Activated T-helper 2 cell treated with anti-CD3 and anti-CD28 coated beads, Interferon-gamma antibody, Interleukin-2, Interleukin-4, amounts not matched to agents 10 μg/mL and 5 μg/mL and 100 μg/mL, durations not matched to agents 14 hours and 24 hours and 36 hours (primary cell): ENCODE measurements around the gene ADGRL1. TPM values are rescaled to one million over a fixed set of nuclear protein-coding genes. Genes with fewer than 3 reads are reported as not detected.

Source experiments
- DNase-seq: peaks from one replicate; pipeline ENCODE4 v3.0.0; 2021; ENCODE audit warnings: low spot score
- H3K27ac Mint-ChIP-seq: one replicate; pipeline ENCODE4 v1.8.0; 2021; ENCODE audit warnings: mixed read lengths
- H3K27me3 Mint-ChIP-seq: one replicate; pipeline ENCODE4 v1.8.0; 2021; ENCODE audit warnings: low read depth, mixed read lengths
- H3K36me3 Mint-ChIP-seq: one replicate; pipeline ENCODE4 v1.8.0; 2021; ENCODE audit warnings: low read depth, mixed read lengths
- H3K4me1 Mint-ChIP-seq: one replicate; pipeline ENCODE4 v1.8.0; 2021; ENCODE audit warnings: low read depth, mixed read lengths
- H3K4me3 Mint-ChIP-seq: one replicate; pipeline ENCODE4 v1.8.0; 2021; ENCODE audit warnings: low read depth, mild to moderate bottlenecking, moderate library complexity, mixed read lengths
- H3K9me3 Mint-ChIP-seq: one replicate; pipeline ENCODE4 v1.8.0; 2021; ENCODE audit warnings: mixed read lengths
- intact Hi-C: fragments of 100-400 bp; cut with micrococcal nuclease; formaldehyde crosslinking; loops from one replicate; pipeline ENCODE4 v1.15.1; 2023
- total RNA-seq: library from RNA; stranded (reverse); gene quantifications from 2 replicates; pipeline ENCODE4 v1.2.3, GENCODE V29; 2022

ADGRL1 gene
- total RNA-seq, 1 donor from 2014 or later: 11.3 TPM

GRCh38 chr19:14127929-14128509 is 78.0 kb downstream of the ADGRL1 start:
- intact Hi-C loops: no loop called here
- H3K4me1 Mint-ChIP-seq: no peaks in the 10 kb centered on the region
- H3K4me3 Mint-ChIP-seq: no peak overlapping the region
- H3K9me3 Mint-ChIP-seq: no peaks in the 10 kb centered on the region
- H3K27me3 Mint-ChIP-seq: no peaks in the 10 kb centered on the region
- no peak for DNase-seq
- H3K27ac Mint-ChIP-seq: no peak overlapping the region
- peaks cover 48% of the 10 kb centered on the region for H3K36me3 Mint-ChIP-seq

GRCh38 chr19:14127176-14127575 is 78.8 kb downstream of the ADGRL1 start:
- Mint-ChIP-seq H3K36me3 (peaks cover 50% of the 10 kb centered on the region), H3K27me3 (no peaks in the 10 kb centered on the region), H3K4me3 (no peak overlapping the region), H3K9me3 (no peaks in the 10 kb centered on the region), H3K27ac (no peak overlapping the region), H3K4me1 (no peaks in the 10 kb centered on the region)
- intact Hi-C loops: no loop called here
- no peak for DNase-seq

- intact Hi-C loops: no loop called here
- Mint-ChIP-seq H3K27me3 (no peaks in the 10 kb centered on the region), H3K4me1 (peaks cover 9% of the 10 kb centered on the region), H3K4me3 (no peak overlapping the region), H3K27ac (no peak overlapping the region), H3K9me3 (no peaks in the 10 kb centered on the region), H3K36me3 (peaks cover 45% of the 10 kb centered on the region)
- no peak for DNase-seq
Measured at GRCh38 chr19:14122924-14123323, 83.0 kb downstream of the ADGRL1 start.

- intact Hi-C loops: no loop called here
- Mint-ChIP-seq H3K36me3 (peaks cover 27% of the 10 kb centered on the region), H3K27me3 (no peaks in the 10 kb centered on the region), H3K9me3 (no peaks in the 10 kb centered on the region), H3K4me1 (peaks cover 21% of the 10 kb centered on the region), H3K27ac (no peak overlapping the region), H3K4me3 (no peak overlapping the region)
- DNase-seq: no peak
Measured at GRCh38 chr19:14120497-14120780, 85.5 kb downstream of the ADGRL1 start.

- DNase-seq: no peak
- intact Hi-C loops: no loop called here
- Mint-ChIP-seq H3K27ac (no peak overlapping the region), H3K4me3 (no peak overlapping the region), H3K9me3 (no peaks in the 10 kb centered on the region), H3K36me3 (peaks cover 23% of the 10 kb centered on the region), H3K27me3 (no peaks in the 10 kb centered on the region), H3K4me1 (peaks cover 23% of the 10 kb centered on the region)
Measured at GRCh38 chr19:14119644-14120496, 86.1 kb downstream of the ADGRL1 start.

GRCh38 chr19:14119146-14119545 is 86.8 kb downstream of the ADGRL1 start:
- no peaks in the 10 kb centered on the region for H3K27me3 Mint-ChIP-seq
- peak overlapping the region; percentile 96 for H3K4me3 Mint-ChIP-seq
- H3K9me3 Mint-ChIP-seq: no peaks in the 10 kb centered on the region
- intact Hi-C loops: no loop called here
- H3K4me1 Mint-ChIP-seq: peaks cover 26% of the 10 kb centered on the region
- peak overlapping the region; percentile 95 for H3K27ac Mint-ChIP-seq
- H3K36me3 Mint-ChIP-seq: peaks cover 16% of the 10 kb centered on the region
- DNase-seq: no peak

GRCh38 chr19:14118165-14119051 is 87.6 kb downstream of the ADGRL1 start:
- Mint-ChIP-seq H3K27me3 (no peaks in the 10 kb centered on the region), H3K27ac (peak overlapping the region; percentile 95)
- peak; percentile 28 for DNase-seq

GRCh38 chr19:14117668-14118164 is 88.3 kb downstream of the ADGRL1 start, which contains the start of gene PRKACA:
PRKACA (minus strand) TSS chr19:14117762; CDS start chr19:14117547, 215 bp downstream.
- Mint-ChIP-seq H3K36me3 (peaks cover 11% of the 10 kb centered on the region), H3K4me3 (peak within 1 kb of the TSS; percentile 96), H3K27me3 (no peaks in the 10 kb centered on the region), H3K4me1 (peaks cover 28% of the 10 kb centered on the region), H3K27ac (peak within 1 kb of the TSS; percentile 95), H3K9me3 (no peaks in the 10 kb centered on the region)
- intact Hi-C loops: loop anchor here (1.0 to 2.0 kb wide), 4 partner anchors 20 to 237 kb away; partner anchors contain the start of gene MISP3
- peak; percentile 99 for DNase-seq

More at GRCh38 chr19:14118165-14119051, 87.6 kb downstream of the ADGRL1 start:
- intact Hi-C loops: loop anchor here (1.0 kb wide), 1 partner anchor 238 kb away; no protein-coding TSS in a partner anchor
- Mint-ChIP-seq H3K36me3 (peaks cover 16% of the 10 kb centered on the region), H3K9me3 (no peaks in the 10 kb centered on the region), H3K4me3 (peak overlapping the region; percentile 96), H3K4me1 (peaks cover 26% of the 10 kb centered on the region)

- H3K9me3 Mint-ChIP-seq: no peaks in the 10 kb centered on the region
- peaks cover 7% of the 10 kb centered on the region for H3K36me3 Mint-ChIP-seq
- H3K27ac Mint-ChIP-seq: peak overlapping the region; percentile 9
- intact Hi-C loops: loop anchor here (1.0 to 2.0 kb wide), 3 partner anchors 20 to 44 kb away; partner anchors contain the start of gene MISP3
- H3K4me1 Mint-ChIP-seq: peaks cover 28% of the 10 kb centered on the region
- no peak for DNase-seq
- H3K4me3 Mint-ChIP-seq: peak overlapping the region; percentile 94
- no peaks in the 10 kb centered on the region for H3K27me3 Mint-ChIP-seq
Measured at GRCh38 chr19:14116918-14117578, 88.9 kb downstream of the ADGRL1 start.

GRCh38 chr19:14116525-14116917 is 89.4 kb downstream of the ADGRL1 start:
- DNase-seq: no peak

GRCh38 chr19:14115756-14116155 is 90.2 kb downstream of the ADGRL1 start:
- peaks cover 32% of the 10 kb centered on the region for H3K4me1 Mint-ChIP-seq
- H3K27me3 Mint-ChIP-seq: no peaks in the 10 kb centered on the region
- DNase-seq: no peak
- H3K36me3 Mint-ChIP-seq: peaks cover 7% of the 10 kb centered on the region
- no peaks in the 10 kb centered on the region for H3K9me3 Mint-ChIP-seq
- no peak overlapping the region for H3K27ac Mint-ChIP-seq
- intact Hi-C loops: loop anchor here (2.0 kb wide), 2 partner anchors 35 to 43 kb away; partner anchors contain the start of gene MISP3
- H3K4me3 Mint-ChIP-seq: peak overlapping the region; percentile 94

More at GRCh38 chr19:14116525-14116917, 89.4 kb downstream of the ADGRL1 start:
- H3K27me3 Mint-ChIP-seq: no peaks in the 10 kb centered on the region
- H3K36me3 Mint-ChIP-seq: peaks cover 7% of the 10 kb centered on the region
- peaks cover 32% of the 10 kb centered on the region for H3K4me1 Mint-ChIP-seq
- H3K27ac Mint-ChIP-seq: peak overlapping the region; percentile 9
- H3K4me3 Mint-ChIP-seq: peak overlapping the region; percentile 94
- intact Hi-C loops: loop anchor here (2.0 kb wide), 2 partner anchors 36 to 44 kb away; partner anchors contain the start of gene MISP3
- H3K9me3 Mint-ChIP-seq: no peaks in the 10 kb centered on the region

- intact Hi-C loops: no loop called here
Measured at GRCh38 chr19:14114854-14115253, 91.1 kb downstream of the ADGRL1 start.

More at GRCh38 chr19:14114854-14115253, 91.1 kb downstream of the ADGRL1 start:
- peak; percentile 41 for DNase-seq
- H3K9me3 Mint-ChIP-seq: no peaks in the 10 kb centered on the region
- no peaks in the 10 kb centered on the region for H3K27me3 Mint-ChIP-seq
- peaks cover 32% of the 10 kb centered on the region for H3K4me1 Mint-ChIP-seq
- no peak overlapping the region for H3K4me3 Mint-ChIP-seq
- peaks cover under 1% of the 10 kb centered on the region for H3K36me3 Mint-ChIP-seq
- H3K27ac Mint-ChIP-seq: no peak overlapping the region
